DOHH2 (cell line): ENCODE results near the gene ZIC4.

ENCODE experiments used
- H3F3A ChIP-seq: fragments of 200-600 bp; sonication (generic), shearing (Covaris generic); 2 replicates; pipeline ENCODE4 v1.6.0; 2016; ENCODE audit warnings: antibody characterized with exemption, mild to moderate bottlenecking; ENCODE audit not compliant: control insufficient read depth, insufficient read depth
- H3K27ac ChIP-seq: fragments of 200-600 bp; sonication (generic); 2 replicates; pipeline ENCODE4 v1.5.1; 2014; ENCODE audit warnings: low read depth, mild to moderate bottlenecking, low read length, moderate library complexity
- H3K27me3 ChIP-seq: fragments of 200-600 bp; sonication (generic); 2 replicates; pipeline ENCODE4 v1.6.1; 2014; ENCODE audit warnings: mild to moderate bottlenecking, low read length, mixed read lengths; ENCODE audit not compliant: control insufficient read depth
- H3K36me3 ChIP-seq: fragments of 200-600 bp; sonication (generic); 2 replicates; pipeline ENCODE4 v1.6.1; 2014; ENCODE audit warnings: mild to moderate bottlenecking, low read length, moderate library complexity, mixed read lengths; ENCODE audit not compliant: control insufficient read depth
- H3K4me1 ChIP-seq: fragments of 200-600 bp; sonication (generic); 2 replicates; pipeline ENCODE4 v1.6.1; 2014; ENCODE audit warnings: mild to moderate bottlenecking, low read length, mixed read lengths; ENCODE audit not compliant: control insufficient read depth
- H3K4me2 ChIP-seq: fragments of 200-600 bp; sonication (generic); 2 replicates; pipeline ENCODE4 v1.6.0; 2014; ENCODE audit warnings: mild to moderate bottlenecking, low read length, moderate library complexity
- H3K4me3 ChIP-seq: fragments of 200-600 bp; sonication (generic); 2 replicates; pipeline ENCODE4 v1.5.1; 2014; ENCODE audit warnings: mild to moderate bottlenecking, low read length, mixed read lengths
- H3K79me2 ChIP-seq: fragments of 200-600 bp; sonication (generic); 2 replicates; pipeline ENCODE4 v1.6.1; 2014; ENCODE audit warnings: mild to moderate bottlenecking, low read length, mixed read lengths; ENCODE audit not compliant: control insufficient read depth
- H3K9me2 ChIP-seq: fragments of 200-600 bp; sonication (generic); replicated peaks from 2 replicates; pipeline ENCODE4 v1.6.1; 2014; ENCODE audit warnings: mild to moderate bottlenecking, low read length, mixed read lengths; ENCODE audit not compliant: control insufficient read depth
- H3K9me3 ChIP-seq: fragments of 200-600 bp; sonication (generic); 2 replicates; pipeline ENCODE4 v1.6.1; 2014; ENCODE audit warnings: antibody characterized with exemption, low read length, mixed read lengths; ENCODE audit not compliant: control insufficient read depth, insufficient read depth
- H4K20me1 ChIP-seq: fragments of 200-600 bp; sonication (generic); 2 replicates; pipeline ENCODE4 v1.6.0; 2014; ENCODE audit warnings: low read depth, mild to moderate bottlenecking, antibody characterized with exemption, low read length, moderate library complexity; ENCODE audit not compliant: control insufficient read depth, insufficient read depth
- CTCF ChIP-seq: fragments of 200-600 bp; sonication (generic); IDR thresholded peaks from one replicate; pipeline ENCODE4 v1.5.1; 2014; ENCODE audit warnings: antibody characterized with exemption, mild to moderate bottlenecking, low read depth, low read length; ENCODE audit not compliant: poor library complexity, severe bottlenecking
- EZH2phosphoT487 ChIP-seq: fragments of 200-600 bp; sonication (generic); IDR thresholded peaks from 2 replicates; pipeline ENCODE4 v1.6.1; 2017; ENCODE audit warnings: borderline replicate concordance, mild to moderate bottlenecking, antibody characterized with exemption, low read length, moderate library complexity, mixed read lengths

The ZIC4 gene

DNA sequence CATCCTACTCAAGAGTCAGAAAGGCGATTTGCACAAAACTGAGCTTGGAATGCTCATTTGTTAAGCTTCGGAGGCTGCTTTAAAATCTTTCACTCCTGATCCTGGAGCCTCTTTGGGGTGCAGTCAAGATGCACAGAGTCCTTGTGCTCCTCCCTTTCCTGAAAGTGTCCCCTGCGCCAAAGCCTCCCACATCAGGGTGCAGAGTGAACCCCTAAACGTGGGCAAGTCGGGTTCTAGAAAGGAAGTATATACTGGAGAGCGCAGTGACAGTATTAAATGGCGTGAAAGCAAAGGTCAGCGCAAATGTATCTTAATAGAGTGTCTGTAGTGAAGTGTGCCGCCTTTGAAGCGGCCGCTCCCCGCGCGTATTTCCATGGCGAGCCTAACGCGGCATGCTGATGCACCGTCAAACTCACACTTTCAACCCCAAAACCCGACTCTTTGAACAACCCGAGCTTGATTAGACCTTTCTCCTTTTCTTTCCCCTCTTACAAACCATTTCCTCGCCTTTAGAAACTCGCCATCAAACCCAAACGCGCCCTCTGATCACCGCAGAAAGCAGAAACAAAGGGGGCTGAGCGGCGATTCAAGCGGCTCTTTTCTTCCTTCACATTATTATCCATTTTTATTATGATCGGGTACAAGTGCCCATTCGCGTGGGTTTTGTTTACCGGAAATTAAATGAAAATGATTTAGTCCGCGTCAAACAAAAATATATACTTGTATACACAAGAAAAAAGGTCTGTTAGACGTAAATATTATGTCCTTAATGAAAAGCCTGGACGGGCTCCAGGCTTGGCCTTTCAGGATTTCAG, 18.3 kb downstream of the ZIC4 start:
- Histone ChIP-seq H3F3A (no peaks in the 10 kb centered on the region), H3K4me2 (no peak overlapping the region), H3K9me3 (no peaks in the 10 kb centered on the region; the same call in 1 of the 2 replicates), H3K9me2 (no peaks in the 10 kb centered on the region), H3K79me2 (no peaks in the 10 kb centered on the region), H3K36me3 (no peaks in the 10 kb centered on the region), H3K27ac (no peak overlapping the region), H4K20me1 (no peaks in the 10 kb centered on the region), H3K27me3 (no peaks in the 10 kb centered on the region), H3K4me3 (no peak overlapping the region), H3K4me1 (no peaks in the 10 kb centered on the region)
- TF ChIP-seq CTCF (no peak), EZH2phosphoT487 (no peak)

GRCh38 chr3:147387291-147387884, 19.0 kb downstream of the ZIC4 start:
- Histone ChIP-seq H4K20me1 (no peaks in the 10 kb centered on the region), H3K27me3 (no peaks in the 10 kb centered on the region), H3K4me1 (no peaks in the 10 kb centered on the region), H3K9me2 (no peaks in the 10 kb centered on the region), H3K27ac (no peak overlapping the region), H3K4me2 (no peak overlapping the region), H3F3A (no peaks in the 10 kb centered on the region), H3K4me3 (no peak overlapping the region), H3K79me2 (no peaks in the 10 kb centered on the region), H3K36me3 (no peaks in the 10 kb centered on the region), H3K9me3 (no peaks in the 10 kb centered on the region; the same call in 1 of the 2 replicates)
- TF ChIP-seq EZH2phosphoT487 (no peak), CTCF (no peak)

DNA sequence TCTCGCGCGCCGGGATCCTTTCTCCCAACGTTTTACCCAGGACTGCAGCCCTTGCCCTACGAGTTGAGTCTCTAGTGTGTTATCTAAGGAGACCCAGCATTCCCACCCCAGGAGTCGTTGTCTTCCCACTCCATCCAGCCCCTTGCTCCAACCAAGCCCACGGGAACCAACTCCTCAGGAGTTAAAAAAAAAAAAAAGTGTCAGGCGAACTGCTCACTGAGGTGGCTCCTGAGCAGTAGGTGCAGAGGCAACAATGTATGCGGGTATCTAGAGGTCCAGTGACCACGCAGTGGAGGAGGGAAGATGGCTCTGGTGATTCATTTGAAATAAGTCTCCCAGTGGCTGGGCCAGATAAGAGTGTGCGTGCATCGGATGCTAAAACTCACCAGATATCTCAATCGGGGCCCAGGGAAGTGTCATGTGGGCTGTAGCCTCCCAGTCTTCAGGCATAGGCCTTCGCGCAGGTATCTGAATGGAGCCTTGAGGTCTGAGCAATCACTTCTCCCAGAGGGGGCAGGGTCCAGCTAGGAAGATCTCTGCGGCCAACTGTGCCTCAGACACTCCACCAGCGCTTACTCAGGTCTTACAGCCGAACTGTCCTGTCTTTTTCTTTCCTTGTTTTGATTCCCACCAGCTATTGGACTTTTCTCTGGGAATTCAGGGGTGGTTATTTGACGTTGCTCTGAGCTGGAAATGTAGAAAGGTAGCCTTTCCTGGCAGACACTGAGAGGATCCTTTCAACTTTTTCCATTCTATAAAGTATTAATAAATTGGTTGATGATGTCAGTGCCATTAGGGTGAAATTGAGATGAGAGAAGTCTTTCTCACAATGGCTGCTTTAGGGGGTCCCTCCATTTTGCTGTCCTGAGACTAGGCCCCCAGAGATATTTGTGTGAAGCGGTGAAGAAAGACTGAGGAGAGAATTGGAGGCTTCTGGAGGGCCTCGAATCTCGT, 21.0 kb downstream of the ZIC4 start:
- Histone ChIP-seq H3K4me1 (no peaks in the 10 kb centered on the region), H3K9me3 (no peaks in the 10 kb centered on the region), H3K27me3 (no peaks in the 10 kb centered on the region), H3K79me2 (no peaks in the 10 kb centered on the region), H3K27ac (no peak overlapping the region), H3K36me3 (no peaks in the 10 kb centered on the region), H3K4me3 (no peak overlapping the region), H3K4me2 (no peak overlapping the region), H3F3A (no peaks in the 10 kb centered on the region), H4K20me1 (no peaks in the 10 kb centered on the region), H3K9me2 (no peaks in the 10 kb centered on the region)
- no peak for TF ChIP-seq EZH2phosphoT487
- TF ChIP-seq CTCF, result no peak
